D721Med (cell line): ENCODE data around the gene ETV6.

Experiments used
- DNase-seq: peaks from one replicate; pipeline ENCODE4 v3.0.0; 2011; ENCODE audit warnings: low spot score; ENCODE audit not compliant: insufficient read length
- FAIRE-seq: peaks from 2 replicates; lab custom pipeline; 2011; peaks lifted over from hg19 to GRCh38; lab: Jason Lieb, UNC
- CTCF ChIP-seq: IDR thresholded peaks from 2 replicates; pipeline ENCODE4 v1.5.1; 2012; ENCODE audit warnings: mild to moderate bottlenecking, control low read depth; ENCODE audit not compliant: insufficient read depth; ENCODE audit errors: missing control alignments

Gene ETV6

GRCh38 chr12:11685316-11685715, 35.8 kb downstream of the ETV6 start:
- FAIRE-seq (no peak), DNase-seq (no peak)
- TF ChIP-seq CTCF = no peak

- TF ChIP-seq CTCF = no peak
- FAIRE-seq (no peak), DNase-seq (no peak)
Observed at GRCh38 chr12:11685716-11686115, 36.2 kb downstream of the ETV6 start.

GRCh38 chr12:11686120-11686519, 36.6 kb downstream of the ETV6 start:
- FAIRE-seq (no peak), DNase-seq (no peak)
- no peak for TF ChIP-seq CTCF

- TF ChIP-seq CTCF = no peak
- no peak for DNase-seq
- FAIRE-seq = no peak
Observed at GRCh38 chr12:11687528-11687927, 38.1 kb downstream of the ETV6 start.

- DNase-seq (no peak), FAIRE-seq (no peak)
- TF ChIP-seq CTCF = no peak
Observed at GRCh38 chr12:11688379-11688778, 38.9 kb downstream of the ETV6 start.

GRCh38 chr12:11688831-11689230, 39.4 kb downstream of the ETV6 start:
- TF ChIP-seq CTCF = no peak
- DNase-seq (no peak), FAIRE-seq (no peak)

GRCh38 chr12:11689591-11690186, 40.2 kb downstream of the ETV6 start:
- no peak for TF ChIP-seq CTCF
- DNase-seq (no peak), FAIRE-seq (no peak)
